SK-N-SH (cell line): Measurements from ENCODE around the gene SEPTIN11.

Source experiments
- CTCF ChIP-seq: fragments of 200-600 bp; sonication (generic); IDR thresholded peaks from 2 replicates; pipeline ENCODE4 v1.6.1; 2017; ENCODE audit warnings: antibody characterized with exemption, mild to moderate bottlenecking, moderate library complexity
- EP300 ChIP-seq, 2 experiments: IDR thresholded peaks; 2 replicates each; pipeline versions ENCODE4 v1.4.0 to v1.6.1; 2012; ENCODE audit warnings: borderline replicate concordance in 1 of 2, low read depth in 1 of 2, low read length in 1 of 2
- EZH2phosphoT487 ChIP-seq: fragments of 200-600 bp; sonication (generic); IDR thresholded peaks from 2 replicates; pipeline ENCODE4 v1.6.1; 2017; ENCODE audit warnings: low read depth, mixed run types, mild to moderate bottlenecking, antibody characterized with exemption, moderate library complexity, borderline replicate concordance
- MEF2A ChIP-seq: IDR thresholded peaks from 2 replicates; pipeline ENCODE4 v1.4.0; 2012; ENCODE audit warnings: low read depth, borderline replicate concordance
- NFIC ChIP-seq: IDR thresholded peaks from 2 replicates; pipeline ENCODE4 v1.4.0; 2012; ENCODE audit warnings: borderline replicate concordance
- NRF1 ChIP-seq: IDR thresholded peaks from 2 replicates; pipeline ENCODE4 v1.6.1; 2012; ENCODE audit warnings: low read depth, mild to moderate bottlenecking, low read length
- POLR2AphosphoS5 ChIP-seq: IDR thresholded peaks from 2 replicates; pipeline ENCODE4 v1.6.1; 2012; ENCODE audit warnings: low read depth, low read length
- REST ChIP-seq: IDR thresholded peaks from 2 replicates; pipeline ENCODE4 v1.6.1; 2012; ENCODE audit warnings: mild to moderate bottlenecking, low read depth, low read length, moderate library complexity
- RFX5 ChIP-seq: IDR thresholded peaks from 2 replicates; pipeline ENCODE4 v1.6.1; 2012; ENCODE audit warnings: mild to moderate bottlenecking, improper control_type of control experiment, low read length
- SIN3A ChIP-seq: IDR thresholded peaks from 2 replicates; pipeline ENCODE4 v1.6.1; 2012; ENCODE audit warnings: low read depth, mild to moderate bottlenecking, low read length, moderate library complexity, borderline replicate concordance
- USF2 ChIP-seq: fragments of 150-350 bp; IDR thresholded peaks from 2 replicates; pipeline ENCODE4 v1.6.1; 2017; ENCODE audit warnings: antibody characterized with exemption, low read length, low read depth, borderline replicate concordance
- YY1 ChIP-seq: IDR thresholded peaks from 2 replicates; pipeline ENCODE4 v1.4.0; 2012; ENCODE audit warnings: low read depth, mild to moderate bottlenecking

GRCh38 chr4:76977736-76978350 is 28.3 kb downstream of the SEPTIN11 start:
- no peak for TF ChIP-seq CTCF
- TF ChIP-seq YY1 = no peak
- no peak for TF ChIP-seq EP300 (IDR thresholded peaks at IDR 0.05; ENCODE audit: borderline replicate concordance in 1 of 2, low read depth in 1 of 2, low read length in 1 of 2)
- no peak for TF ChIP-seq NFIC
- TF ChIP-seq REST = no peak
- TF ChIP-seq NRF1 = no peak
- TF ChIP-seq EZH2phosphoT487 = no peak
- no peak for TF ChIP-seq MEF2A
- TF ChIP-seq SIN3A = no peak
- no peak for TF ChIP-seq RFX5
- TF ChIP-seq USF2 = no peak
- no peak for TF ChIP-seq POLR2AphosphoS5
